Measurements from ENCODE around the gene THSD4.
"Not testable (repeated sequence)": the region's sequence is repeated elsewhere in the genome, so short reads cannot be mapped to it uniquely, and the experiment has no call there.

Gene THSD4

GRCh38 chr15:71709808-71710418 is 594.6 kb downstream of the THSD4 start:
- Mint-ChIP-seq H3K4me3 (no peak overlapping the region), H3K27me3 (peaks cover 9% of the 10 kb centered on the region), H3K27ac (no peak overlapping the region), H3K4me1 (no peaks in the 10 kb centered on the region), H3K9me3 (no peaks in the 10 kb centered on the region), H3K36me3 (no peaks in the 10 kb centered on the region)
- CTCF ChIA-PET = no interaction called here
- no peak for DNase-seq

- H3K4me3 Mint-ChIP-seq = no peak overlapping the region
- DNase-seq = no peak
- no peak overlapping the region for H3K27ac Mint-ChIP-seq
- H3K36me3 Mint-ChIP-seq = no peaks in the 10 kb centered on the region
- H3K4me1 Mint-ChIP-seq = no peaks in the 10 kb centered on the region
- H3K27me3 Mint-ChIP-seq = peaks cover 4% of the 10 kb centered on the region
- no peaks in the 10 kb centered on the region for H3K9me3 Mint-ChIP-seq
- CTCF ChIA-PET = no interaction called here
These were observed 596.9 kb downstream of the THSD4 start for GRCh38 chr15:71712182-71712581.

- Mint-ChIP-seq H3K27ac (no peak overlapping the region), H3K4me3 (no peak overlapping the region), H3K9me3 (no peaks in the 10 kb centered on the region), H3K27me3 (peaks cover 5% of the 10 kb centered on the region), H3K36me3 (no peaks in the 10 kb centered on the region), H3K4me1 (no peaks in the 10 kb centered on the region)
- CTCF ChIA-PET = interaction anchor here (1.0 kb wide), 1 partner anchor 31 kb away, joined by 4 read pairs; no protein-coding TSS in a partner anchor
- no peak for DNase-seq
These were observed 598.0 kb downstream of the THSD4 start for GRCh38 chr15:71713191-71713809.

- no peaks in the 10 kb centered on the region for H3K4me1 Mint-ChIP-seq
- no peaks in the 10 kb centered on the region for H3K36me3 Mint-ChIP-seq
- CTCF ChIA-PET = no interaction called here
- no peak for DNase-seq
- no peaks in the 10 kb centered on the region for H3K9me3 Mint-ChIP-seq
- no peak overlapping the region for H3K27ac Mint-ChIP-seq
- H3K27me3 Mint-ChIP-seq = peaks cover 10% of the 10 kb centered on the region
- no peak overlapping the region for H3K4me3 Mint-ChIP-seq
These were observed 600.6 kb downstream of the THSD4 start for GRCh38 chr15:71715914-71716313.

GRCh38 chr15:71716990-71717389 is 601.7 kb downstream of the THSD4 start:
- H3K4me1 Mint-ChIP-seq = no peaks in the 10 kb centered on the region
- no peak overlapping the region for H3K27ac Mint-ChIP-seq
- no peaks in the 10 kb centered on the region for H3K36me3 Mint-ChIP-seq
- peaks cover 10% of the 10 kb centered on the region for H3K27me3 Mint-ChIP-seq
- DNase-seq = no peak
- CTCF ChIA-PET = no interaction called here
- H3K9me3 Mint-ChIP-seq = no peaks in the 10 kb centered on the region
- no peak overlapping the region for H3K4me3 Mint-ChIP-seq

GRCh38 chr15:71718116-71718910 is 603.0 kb downstream of the THSD4 start:
- no peak for DNase-seq
- Mint-ChIP-seq H3K9me3 (no peaks in the 10 kb centered on the region), H3K36me3 (no peaks in the 10 kb centered on the region), H3K4me1 (no peaks in the 10 kb centered on the region), H3K27ac (no peak overlapping the region), H3K4me3 (no peak overlapping the region), H3K27me3 (peaks cover 10% of the 10 kb centered on the region)
- CTCF ChIA-PET = no interaction called here

GRCh38 chr15:71723344-71723743 is 608.1 kb downstream of the THSD4 start:
- CTCF ChIA-PET = no interaction called here
- peaks cover 5% of the 10 kb centered on the region for H3K27me3 Mint-ChIP-seq
- H3K36me3 Mint-ChIP-seq = no peaks in the 10 kb centered on the region

GRCh38 chr15:71725207-71725955 is 610.1 kb downstream of the THSD4 start:
- H3K27ac Mint-ChIP-seq, H3K4me1 Mint-ChIP-seq, H3K27me3 Mint-ChIP-seq, H3K4me3 Mint-ChIP-seq, H3K36me3 Mint-ChIP-seq, CTCF ChIA-PET, H3K9me3 Mint-ChIP-seq, DNase-seq: not testable (repeated sequence)

More at GRCh38 chr15:71723344-71723743, 608.1 kb downstream of the THSD4 start:
- no peak for DNase-seq
- no peaks in the 10 kb centered on the region for H3K4me1 Mint-ChIP-seq
- H3K27ac Mint-ChIP-seq = no peak overlapping the region
- no peak overlapping the region for H3K4me3 Mint-ChIP-seq
- H3K9me3 Mint-ChIP-seq = no peaks in the 10 kb centered on the region

- no peaks in the 10 kb centered on the region for H3K9me3 Mint-ChIP-seq
- CTCF ChIA-PET = interaction anchor here (0.9 to 2.6 kb wide), 5 partner anchors 10 to 196 kb away, joined by 3 to 16 read pairs (median 3); no protein-coding TSS in a partner anchor
- no peak overlapping the region for H3K27ac Mint-ChIP-seq
- no peaks in the 10 kb centered on the region for H3K4me1 Mint-ChIP-seq
- H3K27me3 Mint-ChIP-seq = peaks cover 5% of the 10 kb centered on the region
- H3K4me3 Mint-ChIP-seq = no peak overlapping the region
- no peaks in the 10 kb centered on the region for H3K36me3 Mint-ChIP-seq
- DNase-seq = no peak
These were observed 613.6 kb downstream of the THSD4 start for GRCh38 chr15:71728881-71729280.

GRCh38 chr15:71729319-71729718 is 614.0 kb downstream of the THSD4 start:
- H3K27ac Mint-ChIP-seq = no peak overlapping the region
- H3K4me3 Mint-ChIP-seq = no peak overlapping the region

GRCh38 chr15:71730277-71731144 is 615.2 kb downstream of the THSD4 start:
- H3K4me3 Mint-ChIP-seq = no peak overlapping the region
- H3K27ac Mint-ChIP-seq = no peak overlapping the region
- peak; percentile 36 for DNase-seq
- H3K4me1 Mint-ChIP-seq = no peaks in the 10 kb centered on the region
- H3K36me3 Mint-ChIP-seq = no peaks in the 10 kb centered on the region
- H3K27me3 Mint-ChIP-seq = peaks cover 5% of the 10 kb centered on the region
- H3K9me3 Mint-ChIP-seq = no peaks in the 10 kb centered on the region
- CTCF ChIA-PET = interaction anchor here (1.1 to 2.6 kb wide), 3 partner anchors 9 to 155 kb away, joined by 3 to 16 read pairs (median 6); no protein-coding TSS in a partner anchor

More at GRCh38 chr15:71729319-71729718, 614.0 kb downstream of the THSD4 start:
- Mint-ChIP-seq H3K27me3 (peaks cover 5% of the 10 kb centered on the region), H3K36me3 (no peaks in the 10 kb centered on the region), H3K4me1 (no peaks in the 10 kb centered on the region), H3K9me3 (no peaks in the 10 kb centered on the region)
- DNase-seq = no peak
- CTCF ChIA-PET = interaction anchor here (0.9 to 2.6 kb wide), 5 partner anchors 9 to 196 kb away, joined by 3 to 16 read pairs (median 3); no protein-coding TSS in a partner anchor

- Mint-ChIP-seq H3K4me1 (no peaks in the 10 kb centered on the region), H3K9me3 (no peaks in the 10 kb centered on the region), H3K27ac (no peak overlapping the region), H3K4me3 (no peak overlapping the region), H3K36me3 (no peaks in the 10 kb centered on the region), H3K27me3 (peaks cover 5% of the 10 kb centered on the region)
- no peak for DNase-seq
- CTCF ChIA-PET = interaction anchor here (1.1 to 1.6 kb wide), 3 partner anchors 69 to 199 kb away, joined by 3 read pairs; no protein-coding TSS in a partner anchor
These were observed 617.4 kb downstream of the THSD4 start for GRCh38 chr15:71732636-71733035.

GRCh38 chr15:71733122-71733521 is 617.9 kb downstream of the THSD4 start:
- DNase-seq = no peak
- H3K9me3 Mint-ChIP-seq = no peaks in the 10 kb centered on the region
- H3K4me3 Mint-ChIP-seq = no peak overlapping the region
- H3K36me3 Mint-ChIP-seq = no peaks in the 10 kb centered on the region
- H3K4me1 Mint-ChIP-seq = no peaks in the 10 kb centered on the region
- CTCF ChIA-PET = interaction anchor here (1.1 kb wide), 1 partner anchor 69 kb away, joined by 3 read pairs; no protein-coding TSS in a partner anchor
- H3K27ac Mint-ChIP-seq = no peak overlapping the region
- H3K27me3 Mint-ChIP-seq = peaks cover 7% of the 10 kb centered on the region

All from activated naive CD4-positive, alpha-beta T cell treated with anti-CD3 and anti-CD28 coated beads, Interleukin-2, amount 10 ng/mL, durations not matched to agents 7 days and 5 days (primary cell).